HG03460 (cell line): ENCODE results near the gene CD70.
A peak's percentile ranks its signal among the peaks of the same experiment; 100 is the strongest.
"Not testable (repeated sequence)": the region's sequence is repeated elsewhere in the genome, so short reads cannot be mapped to it uniquely, and the experiment has no call there.

Experiments used
- ATAC-seq: cut with Tn5 transposase; IDR thresholded peaks from one replicate; pipeline ENCODE4 v1.9.1; 2021; ENCODE audit not compliant: unreplicated experiment

Gene CD70

GRCh38 chr19:6572217-6572616 lies 18.7 kb downstream of the CD70 start:
- ATAC-seq = no peak

- ATAC-seq = no peak
These were observed 19.8 kb downstream of the CD70 start for GRCh38 chr19:6571167-6571566.

GRCh38 chr19:6570764-6571163 lies 20.2 kb downstream of the CD70 start:
- no peak for ATAC-seq

GRCh38 chr19:6568816-6569215 lies 22.1 kb downstream of the CD70 start:
- ATAC-seq = no peak

GRCh38 chr19:6568010-6568526 lies 22.9 kb downstream of the CD70 start:
- no peak for ATAC-seq

GRCh38 chr19:6566727-6567126 lies 24.2 kb downstream of the CD70 start:
- ATAC-seq = not testable (repeated sequence)

- no peak for ATAC-seq
These were observed 26.6 kb downstream of the CD70 start for GRCh38 chr19:6564393-6564792.

GRCh38 chr19:6562437-6562836 lies 28.5 kb downstream of the CD70 start:
- not testable (repeated sequence) for ATAC-seq

GRCh38 chr19:6556480-6557195 lies 34.3 kb downstream of the CD70 start:
- ATAC-seq = no peak

GRCh38 chr19:6556043-6556449 lies 34.9 kb downstream of the CD70 start:
- ATAC-seq = no peak

GRCh38 chr19:6551607-6552450 lies 39.1 kb downstream of the CD70 start:
- peak; percentile 63 for ATAC-seq

- ATAC-seq = no peak
These were observed 39.9 kb downstream of the CD70 start for GRCh38 chr19:6551091-6551490.

GRCh38 chr19:6550679-6551078 lies 40.3 kb downstream of the CD70 start:
- ATAC-seq = not testable (repeated sequence)

GRCh38 chr19:6543866-6544347 lies 47.0 kb downstream of the CD70 start:
- ATAC-seq = no peak

- no peak for ATAC-seq
These were observed 49.8 kb downstream of the CD70 start for GRCh38 chr19:6540918-6541689.

GRCh38 chr19:6539514-6539913 lies 51.4 kb downstream of the CD70 start:
- ATAC-seq = no peak
